ENCODE data around the gene GNL3. TPM values are rescaled to one million over a fixed set of nuclear protein-coding genes. Genes with fewer than 3 reads are reported as not detected.
A peak's percentile ranks its signal among the peaks of the same experiment; 100 is the strongest.

Gene GNL3
- total RNA-seq (10 to 100 TPM; 23.5 to 87.0 (median 54.2) TPM), polyA plus RNA-seq (100 to 1,000 TPM in 1 of 3 donors, 10 to 100 TPM in 2; 71.8 to 229 (median 95.2) TPM)
- long read RNA-seq, donor 1, transcript GNL3-202 (15 exons, 2,040 nt), result minor isoform, 9 of 41 reads
- long read RNA-seq, donor 1, transcript GNL3-204 (4 exons, 597 nt), result major isoform, 10 of 41 reads
- long read RNA-seq, donor 1, partial matches to known transcripts, result 17 of 41 reads
- long read RNA-seq, donor 1, other reads (novel, unspliced or antisense), result 0 of 41 reads
- long read RNA-seq, donor 2, transcript GNL3-202 (15 exons, 2,040 nt), result major isoform, 11 of 82 reads
- long read RNA-seq, donor 2, partial matches to known transcripts, result 67 of 82 reads
- long read RNA-seq, donor 2, other reads (novel, unspliced or antisense), result 0 of 82 reads
- long read RNA-seq, donor 3, transcript GNL3-202 (15 exons, 2,040 nt), result major isoform, 13 of 81 reads
- long read RNA-seq, donor 3, transcript GNL3-204 (4 exons, 597 nt), result minor isoform, 7 of 81 reads
- long read RNA-seq, donor 3, partial matches to known transcripts, result 37 of 81 reads
- long read RNA-seq, donor 3, other reads (novel, unspliced or antisense), result 19 of 81 reads
- long read RNA-seq, donor 4, transcript GNL3-202 (15 exons, 2,040 nt), result major isoform, 17 of 37 reads
- long read RNA-seq, donor 4, partial matches to known transcripts, result 10 of 37 reads
- long read RNA-seq, donor 4, other reads (novel, unspliced or antisense), result 6 of 37 reads
- long read RNA-seq, donor 5, transcript GNL3-202 (15 exons, 2,040 nt), result major isoform, 50 of 74 reads
- long read RNA-seq, donor 5, partial matches to known transcripts, result 1 of 74 reads
- long read RNA-seq, donor 5, other reads (novel, unspliced or antisense), result 19 of 74 reads
- long read RNA-seq, donor 6, transcript GNL3-202 (15 exons, 2,040 nt), result major isoform, 20 of 30 reads
- long read RNA-seq, donor 6, partial matches to known transcripts, result 4 of 30 reads
- long read RNA-seq, donor 6, other reads (novel, unspliced or antisense), result 4 of 30 reads
- long read RNA-seq, donor 7, transcript GNL3-204 (4 exons, 597 nt), result major isoform, 7 of 24 reads
- long read RNA-seq, donor 7, partial matches to known transcripts, result 15 of 24 reads
- long read RNA-seq, donor 7, other reads (novel, unspliced or antisense), result 0 of 24 reads
- long read RNA-seq, donor 8, transcript GNL3-202 (15 exons, 2,040 nt), result major isoform, 17 of 170 reads
- long read RNA-seq, donor 8, transcript GNL3-204 (4 exons, 597 nt), result minor isoform, 8 of 170 reads
- long read RNA-seq, donor 8, partial matches to known transcripts, result 80 of 170 reads
- long read RNA-seq, donor 8, other reads (novel, unspliced or antisense), result 60 of 170 reads
- long read RNA-seq, donor 9, transcript GNL3-204 (4 exons, 597 nt), result minor isoform, 5 of 104 reads
- long read RNA-seq, donor 9, transcript GNL3-202 (15 exons, 2,040 nt), result major isoform, 9 of 104 reads
- long read RNA-seq, donor 9, partial matches to known transcripts, result 56 of 104 reads
- long read RNA-seq, donor 9, other reads (novel, unspliced or antisense), result 32 of 104 reads
- long read RNA-seq, donor 10, transcript GNL3-202 (15 exons, 2,040 nt), result major isoform, 7 of 10 reads
- long read RNA-seq, donor 10, partial matches to known transcripts, result 0 of 10 reads
- long read RNA-seq, donor 10, other reads (novel, unspliced or antisense), result 0 of 10 reads

GRCh38 chr3:52685709-52686691 is at the start of gene GNL3, which contains the start of gene PBRM1:
Gene GNL3, plus strand, starts transcription at chr3:52686032. Its CDS starts 61 bp downstream, at chr3:52686093.
Gene PBRM1, minus strand, starts transcription at chr3:52685913.
- Histone ChIP-seq H3K27me3 (no peaks in the 10 kb centered on the region), H3K4me1 (replicated peaks in 1 of 2) (peaks cover 37 to 48% of the 10 kb centered on the region in 2 donors), H3K36me3 (replicated peaks in 1 of 2) (peaks cover 0 to 40% of the 10 kb centered on the region in 2 donors), H3K4me3 (peak within 1 kb of the TSS; percentile 46 to 94 (median 64)), H3K27ac (peak within 1 kb of the TSS; percentile 75 to 100 (median 96)), H3K9me3 (replicated peaks in 1 of 3) (no peaks in the 10 kb centered on the region)
- WGBS, 4 donors, result 0 to 2% (median 0%) methylated on average over 24 to 82 of the region's 82 CpGs
- intact Hi-C loops (cut with DNase I), result loop anchor here in 1 of 2 donors (10.0 kb wide), 1 partner anchor 151 kb away; the partner anchor contains the start of genes NT5DC2 and UQCC5
- DNase-seq, result peak; percentile 93 to 96 (median 93)
- TF ChIP-seq CTCF (IDR thresholded peaks at IDR 0.05) (no peak), POLR2A (IDR thresholded peaks at IDR 0.05) (peak in 1 of 2 donors; percentile 79)

- H3K36me3 ChIP-seq (replicated peaks in 1 of 2), result peaks cover 0 to 57% of the 10 kb centered on the region in 2 donors
- no peak for TF ChIP-seq POLR2A (IDR thresholded peaks at IDR 0.05)
- no peak for TF ChIP-seq CTCF (IDR thresholded peaks at IDR 0.05)
- no peak overlapping the region for H3K27ac ChIP-seq
- no peaks in the 10 kb centered on the region for H3K27me3 ChIP-seq
- H3K9me3 ChIP-seq (replicated peaks in 1 of 3), result no peaks in the 10 kb centered on the region
- WGBS, 4 donors, result 70 to 79% (median 71%) methylated on average over 4 of the region's 4 CpGs
- intact Hi-C loops (cut with DNase I), result no loop called here
- H3K4me1 ChIP-seq (replicated peaks in 1 of 2), result no peaks in the 10 kb centered on the region
- DNase-seq, result no peak
- no peak overlapping the region for H3K4me3 ChIP-seq
Measured at GRCh38 chr3:52636673-52637072, 49.2 kb upstream of the GNL3 start.

- no peaks in the 10 kb centered on the region for H3K9me3 ChIP-seq (replicated peaks in 1 of 3)
- no peak for TF ChIP-seq POLR2A (IDR thresholded peaks at IDR 0.05)
- TF ChIP-seq CTCF (IDR thresholded peaks at IDR 0.05), result no peak
- H3K4me3 ChIP-seq, result no peak overlapping the region
- no peak for DNase-seq
- no peak overlapping the region for H3K27ac ChIP-seq
- 95 to 98% (median 97%) methylated on average over 6 of the region's 6 CpGs for WGBS, 4 donors
- intact Hi-C loops (cut with DNase I), result no loop called here
- peaks cover 7 to 18% of the 10 kb centered on the region in 2 donors for H3K4me1 ChIP-seq (replicated peaks in 1 of 2)
- no peaks in the 10 kb centered on the region for H3K27me3 ChIP-seq
- H3K36me3 ChIP-seq (replicated peaks in 1 of 2), result peaks cover 0 to 71% of the 10 kb centered on the region in 2 donors
Measured at GRCh38 chr3:52645549-52645948, 40.3 kb upstream of the GNL3 start.

Measured in adrenal gland (tissue), 19 donors.